Body of pancreas (tissue), 4 donors: ENCODE results near the gene C16orf92.

Experiments used
- POLR2A ChIP-seq, 3 donors: fragments of 450-650 bp; IDR thresholded peaks; one replicate each; pipeline ENCODE4 v1.6.1; 2016; ENCODE audit warnings: antibody characterized with exemption in 3 of 3, mild to moderate bottlenecking in 2 of 3
- TF ChIP-seq, protein P1 (sequence below), 7 experiments: fragments of 450-650 bp in 4 of 7; fragments of 200-600 bp in 3 of 7; sonication (generic) in 3 of 7; IDR thresholded peaks; one replicate each; pipeline ENCODE4 v1.5.1; 2016 to 2019; ENCODE audit warnings: antibody characterized with exemption in 7 of 7

DNA sequence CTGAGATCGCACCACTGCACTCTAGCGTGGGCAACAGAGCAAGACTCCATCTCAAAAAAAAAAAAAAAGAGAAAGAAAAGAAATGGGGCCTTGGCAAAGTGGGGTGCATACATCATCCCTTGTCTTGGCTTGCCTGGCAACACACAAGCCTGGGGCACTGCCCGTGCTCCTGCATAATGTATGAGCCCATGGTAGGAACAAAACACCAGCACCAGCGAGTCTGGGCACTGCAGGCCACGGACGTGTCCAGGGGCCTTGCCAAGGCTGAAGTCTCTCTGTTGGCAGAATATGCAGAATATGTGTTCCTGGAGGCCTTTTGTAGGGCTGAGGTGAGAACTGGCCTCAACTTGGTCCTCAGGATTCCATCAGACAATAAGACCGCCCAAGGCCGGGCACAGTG, 26.9 kb downstream of the C16orf92 start:
- TF ChIP-seq, protein P1, sequence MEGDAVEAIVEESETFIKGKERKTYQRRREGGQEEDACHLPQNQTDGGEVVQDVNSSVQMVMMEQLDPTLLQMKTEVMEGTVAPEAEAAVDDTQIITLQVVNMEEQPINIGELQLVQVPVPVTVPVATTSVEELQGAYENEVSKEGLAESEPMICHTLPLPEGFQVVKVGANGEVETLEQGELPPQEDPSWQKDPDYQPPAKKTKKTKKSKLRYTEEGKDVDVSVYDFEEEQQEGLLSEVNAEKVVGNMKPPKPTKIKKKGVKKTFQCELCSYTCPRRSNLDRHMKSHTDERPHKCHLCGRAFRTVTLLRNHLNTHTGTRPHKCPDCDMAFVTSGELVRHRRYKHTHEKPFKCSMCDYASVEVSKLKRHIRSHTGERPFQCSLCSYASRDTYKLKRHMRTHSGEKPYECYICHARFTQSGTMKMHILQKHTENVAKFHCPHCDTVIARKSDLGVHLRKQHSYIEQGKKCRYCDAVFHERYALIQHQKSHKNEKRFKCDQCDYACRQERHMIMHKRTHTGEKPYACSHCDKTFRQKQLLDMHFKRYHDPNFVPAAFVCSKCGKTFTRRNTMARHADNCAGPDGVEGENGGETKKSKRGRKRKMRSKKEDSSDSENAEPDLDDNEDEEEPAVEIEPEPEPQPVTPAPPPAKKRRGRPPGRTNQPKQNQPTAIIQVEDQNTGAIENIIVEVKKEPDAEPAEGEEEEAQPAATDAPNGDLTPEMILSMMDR (IDR thresholded peaks at IDR 0.05): no peak
- no peak for TF ChIP-seq POLR2A (IDR thresholded peaks at IDR 0.05)
